ENCODE data around the gene SLC30A2. TPM values are rescaled to one million over a fixed set of nuclear protein-coding genes. Genes with fewer than 3 reads are reported as not detected.

The SLC30A2 gene
- total RNA-seq, 2 donors from 2014 or later = not detected

- no peak for DNase-seq
- H3K9me3 ChIP-seq (ENCODE audit: control insufficient read depth, low read length, poor library complexity, severe bottlenecking) = no peaks in the 10 kb centered on the region
- no peaks in the 10 kb centered on the region for H3K36me3 Mint-ChIP-seq (ENCODE audit: low read depth)
- H3K4me3 Mint-ChIP-seq = no peak overlapping the region
- H3K4me1 Mint-ChIP-seq = no peaks in the 10 kb centered on the region
- H3K27ac Mint-ChIP-seq = no peak overlapping the region
- no peak for ATAC-seq
- H3K27me3 Mint-ChIP-seq = peaks cover 9% of the 10 kb centered on the region
These were observed 24.8 kb downstream of the SLC30A2 start for GRCh38 chr1:26020941-26021646.

- no peak for DNase-seq
- Mint-ChIP-seq H3K27ac (no peak overlapping the region), H3K4me1 (no peaks in the 10 kb centered on the region), H3K27me3 (peaks cover 9% of the 10 kb centered on the region), H3K36me3 (ENCODE audit: low read depth) (no peaks in the 10 kb centered on the region), H3K4me3 (no peak overlapping the region)
- ATAC-seq = no peak
- H3K9me3 ChIP-seq (ENCODE audit: control insufficient read depth, low read length, poor library complexity, severe bottlenecking) = no peaks in the 10 kb centered on the region
These were observed 25.6 kb downstream of the SLC30A2 start for GRCh38 chr1:26020330-26020768.

GRCh38 chr1:26019641-26020315 is 26.1 kb downstream of the SLC30A2 start:
- Mint-ChIP-seq H3K4me1 (no peaks in the 10 kb centered on the region), H3K4me3 (no peak overlapping the region), H3K27ac (no peak overlapping the region), H3K27me3 (peaks cover 9% of the 10 kb centered on the region), H3K36me3 (ENCODE audit: low read depth) (no peaks in the 10 kb centered on the region)
- DNase-seq (no peak), ATAC-seq (no peak)
- no peaks in the 10 kb centered on the region for H3K9me3 ChIP-seq (ENCODE audit: control insufficient read depth, low read length, poor library complexity, severe bottlenecking)

- no peak overlapping the region for H3K27ac Mint-ChIP-seq
These were observed 28.3 kb downstream of the SLC30A2 start for GRCh38 chr1:26017606-26018005.

GRCh38 chr1:26016953-26017545 is 28.9 kb downstream of the SLC30A2 start:
- ATAC-seq (no peak), DNase-seq (no peak)
- Mint-ChIP-seq H3K27me3 (peaks cover 9% of the 10 kb centered on the region), H3K36me3 (ENCODE audit: low read depth) (no peaks in the 10 kb centered on the region), H3K27ac (no peak overlapping the region), H3K4me1 (no peaks in the 10 kb centered on the region), H3K4me3 (no peak overlapping the region)
- H3K9me3 ChIP-seq (ENCODE audit: control insufficient read depth, low read length, poor library complexity, severe bottlenecking) = no peaks in the 10 kb centered on the region

More at GRCh38 chr1:26017606-26018005, 28.3 kb downstream of the SLC30A2 start:
- no peaks in the 10 kb centered on the region for H3K4me1 Mint-ChIP-seq
- no peaks in the 10 kb centered on the region for H3K9me3 ChIP-seq (ENCODE audit: control insufficient read depth, low read length, poor library complexity, severe bottlenecking)
- H3K36me3 Mint-ChIP-seq (ENCODE audit: low read depth) = no peaks in the 10 kb centered on the region
- DNase-seq (no peak), ATAC-seq (no peak)
- H3K27me3 Mint-ChIP-seq = peaks cover 9% of the 10 kb centered on the region
- no peak overlapping the region for H3K4me3 Mint-ChIP-seq

GRCh38 chr1:26016258-26016952 is 29.5 kb downstream of the SLC30A2 start:
- Mint-ChIP-seq H3K4me3 (no peak overlapping the region), H3K27ac (no peak overlapping the region), H3K27me3 (peaks cover 9% of the 10 kb centered on the region), H3K36me3 (ENCODE audit: low read depth) (no peaks in the 10 kb centered on the region), H3K4me1 (no peaks in the 10 kb centered on the region)
- no peak for ATAC-seq
- DNase-seq = no peak
- no peaks in the 10 kb centered on the region for H3K9me3 ChIP-seq (ENCODE audit: control insufficient read depth, low read length, poor library complexity, severe bottlenecking)

- ATAC-seq = no peak
- no peaks in the 10 kb centered on the region for H3K36me3 Mint-ChIP-seq (ENCODE audit: low read depth)
- no peaks in the 10 kb centered on the region for H3K9me3 ChIP-seq (ENCODE audit: control insufficient read depth, low read length, poor library complexity, severe bottlenecking)
- H3K4me1 Mint-ChIP-seq = no peaks in the 10 kb centered on the region
- no peak overlapping the region for H3K27ac Mint-ChIP-seq
- no peak for DNase-seq
- no peak overlapping the region for H3K4me3 Mint-ChIP-seq
- H3K27me3 Mint-ChIP-seq = peaks cover 9% of the 10 kb centered on the region
These were observed 30.6 kb downstream of the SLC30A2 start for GRCh38 chr1:26015358-26015757.

GRCh38 chr1:26014179-26014578 is 31.7 kb downstream of the SLC30A2 start:
- H3K9me3 ChIP-seq (ENCODE audit: control insufficient read depth, low read length, poor library complexity, severe bottlenecking) = no peaks in the 10 kb centered on the region
- Mint-ChIP-seq H3K4me1 (no peaks in the 10 kb centered on the region), H3K36me3 (ENCODE audit: low read depth) (no peaks in the 10 kb centered on the region), H3K27ac (peak overlapping the region; percentile 29), H3K4me3 (no peak overlapping the region), H3K27me3 (peaks cover 10% of the 10 kb centered on the region)
- DNase-seq (no peak), ATAC-seq (no peak)

- H3K36me3 Mint-ChIP-seq (ENCODE audit: low read depth) = no peaks in the 10 kb centered on the region
- no peaks in the 10 kb centered on the region for H3K4me1 Mint-ChIP-seq
- no peak overlapping the region for H3K4me3 Mint-ChIP-seq
- ATAC-seq (no peak), DNase-seq (no peak)
- no peaks in the 10 kb centered on the region for H3K9me3 ChIP-seq (ENCODE audit: control insufficient read depth, low read length, poor library complexity, severe bottlenecking)
- peaks cover 5% of the 10 kb centered on the region for H3K27me3 Mint-ChIP-seq
- no peak overlapping the region for H3K27ac Mint-ChIP-seq
These were observed 33.1 kb downstream of the SLC30A2 start for GRCh38 chr1:26012864-26013263.

GRCh38 chr1:26010825-26011224 is 35.1 kb downstream of the SLC30A2 start:
- Mint-ChIP-seq H3K4me1 (peaks cover 2% of the 10 kb centered on the region), H3K27me3 (peaks cover 12% of the 10 kb centered on the region), H3K36me3 (ENCODE audit: low read depth) (no peaks in the 10 kb centered on the region), H3K4me3 (no peak overlapping the region), H3K27ac (no peak overlapping the region)
- no peak for ATAC-seq
- no peaks in the 10 kb centered on the region for H3K9me3 ChIP-seq (ENCODE audit: control insufficient read depth, low read length, poor library complexity, severe bottlenecking)
- DNase-seq = no peak

GRCh38 chr1:26009796-26010447 is 36.0 kb downstream of the SLC30A2 start:
- no peaks in the 10 kb centered on the region for H3K36me3 Mint-ChIP-seq (ENCODE audit: low read depth)
- H3K27me3 Mint-ChIP-seq = peaks cover 18% of the 10 kb centered on the region
- H3K4me1 Mint-ChIP-seq = peaks cover 2% of the 10 kb centered on the region
- ATAC-seq (no peak), DNase-seq (no peak)
- H3K9me3 ChIP-seq (ENCODE audit: control insufficient read depth, low read length, poor library complexity, severe bottlenecking) = no peaks in the 10 kb centered on the region
- H3K27ac Mint-ChIP-seq = no peak overlapping the region
- H3K4me3 Mint-ChIP-seq = no peak overlapping the region

GRCh38 chr1:26006710-26007109 is 39.2 kb downstream of the SLC30A2 start:
- H3K9me3 ChIP-seq (ENCODE audit: control insufficient read depth, low read length, poor library complexity, severe bottlenecking) = no peaks in the 10 kb centered on the region
- peaks cover 37% of the 10 kb centered on the region for H3K27me3 Mint-ChIP-seq
- DNase-seq (no peak), ATAC-seq (no peak)
- no peak overlapping the region for H3K4me3 Mint-ChIP-seq
- peaks cover 9% of the 10 kb centered on the region for H3K4me1 Mint-ChIP-seq
- H3K27ac Mint-ChIP-seq = no peak overlapping the region
- H3K36me3 Mint-ChIP-seq (ENCODE audit: low read depth) = peaks cover 3% of the 10 kb centered on the region
